Measurements from ENCODE around the gene SFXN3.
A peak's percentile ranks its signal among the peaks of the same experiment; 100 is the strongest.

SFXN3 gene

GRCh38 chr10:101036726-101037125 lies 5.7 kb downstream of the SFXN3 start:
- no peak for DNase-seq

DNA sequence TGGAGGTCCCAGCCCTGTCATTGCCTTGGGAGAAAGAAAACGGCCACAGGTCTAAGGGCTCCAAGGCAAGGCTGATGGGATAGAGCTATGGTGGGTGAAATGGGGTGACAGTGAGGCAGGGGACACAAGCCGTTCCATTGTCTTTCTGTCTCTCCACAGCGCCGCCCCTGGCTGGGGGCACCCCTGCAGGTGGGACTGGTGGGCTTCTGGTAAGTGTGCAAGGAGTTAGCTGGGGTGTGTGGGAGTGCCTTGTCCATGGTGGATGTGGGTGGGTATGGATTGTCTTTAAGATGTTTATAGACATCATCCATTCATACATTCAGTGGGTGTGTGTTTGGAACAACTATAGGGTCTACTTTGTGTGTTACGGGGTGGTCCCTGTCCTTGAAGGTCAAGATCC lies 7.5 kb downstream of the SFXN3 start:
- no peak for DNase-seq

- no peak for DNase-seq
Measured at GRCh38 chr10:101040061-101040460, 9.0 kb downstream of the SFXN3 start.

DNA sequence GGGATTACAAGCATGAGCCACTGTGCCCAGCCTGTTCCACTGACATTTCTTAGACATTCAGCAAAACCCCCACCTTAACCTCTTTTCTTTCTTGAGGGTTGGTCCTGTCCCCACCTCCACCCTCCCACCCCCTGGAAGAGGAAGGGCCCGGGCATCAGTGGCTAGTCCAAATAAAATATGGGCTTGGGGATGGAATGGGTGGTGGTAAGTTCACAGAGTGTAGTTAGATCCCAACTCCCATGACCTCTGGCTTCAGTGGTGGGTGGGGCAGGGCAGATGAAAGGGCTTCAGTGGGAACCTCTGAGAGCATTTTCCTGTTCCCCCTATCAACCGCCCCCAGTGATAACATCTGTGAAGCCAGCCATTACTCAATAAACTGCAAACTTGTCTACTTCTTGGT lies 9.8 kb downstream of the SFXN3 start:
- no peak for DNase-seq

DNA sequence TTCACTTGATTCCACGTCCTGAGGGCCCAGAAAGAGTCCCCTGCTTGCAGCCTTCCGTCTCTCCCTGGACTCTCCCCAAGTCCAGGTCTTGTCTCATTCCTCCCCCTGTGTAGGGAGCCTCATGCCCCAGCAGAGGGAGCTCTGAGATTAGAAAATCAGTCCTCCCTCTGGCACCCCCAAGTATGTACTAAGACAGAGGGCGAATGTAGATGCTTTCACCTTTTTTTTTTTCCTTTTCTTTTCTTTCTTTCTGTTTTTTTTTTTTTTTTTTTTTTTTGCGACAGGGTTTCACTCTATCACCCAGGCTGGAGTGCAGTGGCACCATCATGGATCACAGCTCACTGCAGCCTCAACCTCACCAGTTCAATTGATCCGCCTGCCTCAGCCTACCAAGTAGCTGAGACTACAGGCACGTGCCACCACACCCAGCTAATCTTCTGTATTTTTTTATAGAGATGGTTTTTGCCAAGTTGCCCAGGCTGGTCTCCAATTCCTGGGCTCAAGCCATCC lies 10.3 kb downstream of the SFXN3 start:
- peak; percentile 88 for DNase-seq

- no peak for DNase-seq
Measured at GRCh38 chr10:101042118-101042517, 11.1 kb downstream of the SFXN3 start.

GRCh38 chr10:101042667-101043362 lies 11.8 kb downstream of the SFXN3 start:
- peak; percentile 89 for DNase-seq

- DNase-seq = no peak
Measured at GRCh38 chr10:101043363-101043707, 12.3 kb downstream of the SFXN3 start.

DNA sequence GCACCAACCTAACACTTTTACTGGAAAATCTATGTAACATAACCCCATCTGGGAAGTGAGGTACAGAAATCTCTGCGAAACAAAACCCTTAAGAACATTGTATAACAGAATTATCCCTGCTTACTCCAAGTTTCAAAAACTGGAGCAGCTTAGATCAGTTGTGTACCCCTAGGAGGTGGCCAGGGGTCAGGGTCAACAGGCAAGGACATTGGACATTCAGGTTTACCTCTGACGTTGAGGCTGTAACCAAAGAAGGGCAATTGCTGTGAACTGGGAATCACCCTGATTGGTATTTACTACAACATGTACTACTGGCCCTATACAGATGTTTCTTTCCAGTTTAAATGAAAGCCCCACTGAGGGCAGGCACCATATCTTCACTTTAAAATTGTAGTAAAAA lies 13.1 kb downstream of the SFXN3 start:
- DNase-seq = no peak

DNA sequence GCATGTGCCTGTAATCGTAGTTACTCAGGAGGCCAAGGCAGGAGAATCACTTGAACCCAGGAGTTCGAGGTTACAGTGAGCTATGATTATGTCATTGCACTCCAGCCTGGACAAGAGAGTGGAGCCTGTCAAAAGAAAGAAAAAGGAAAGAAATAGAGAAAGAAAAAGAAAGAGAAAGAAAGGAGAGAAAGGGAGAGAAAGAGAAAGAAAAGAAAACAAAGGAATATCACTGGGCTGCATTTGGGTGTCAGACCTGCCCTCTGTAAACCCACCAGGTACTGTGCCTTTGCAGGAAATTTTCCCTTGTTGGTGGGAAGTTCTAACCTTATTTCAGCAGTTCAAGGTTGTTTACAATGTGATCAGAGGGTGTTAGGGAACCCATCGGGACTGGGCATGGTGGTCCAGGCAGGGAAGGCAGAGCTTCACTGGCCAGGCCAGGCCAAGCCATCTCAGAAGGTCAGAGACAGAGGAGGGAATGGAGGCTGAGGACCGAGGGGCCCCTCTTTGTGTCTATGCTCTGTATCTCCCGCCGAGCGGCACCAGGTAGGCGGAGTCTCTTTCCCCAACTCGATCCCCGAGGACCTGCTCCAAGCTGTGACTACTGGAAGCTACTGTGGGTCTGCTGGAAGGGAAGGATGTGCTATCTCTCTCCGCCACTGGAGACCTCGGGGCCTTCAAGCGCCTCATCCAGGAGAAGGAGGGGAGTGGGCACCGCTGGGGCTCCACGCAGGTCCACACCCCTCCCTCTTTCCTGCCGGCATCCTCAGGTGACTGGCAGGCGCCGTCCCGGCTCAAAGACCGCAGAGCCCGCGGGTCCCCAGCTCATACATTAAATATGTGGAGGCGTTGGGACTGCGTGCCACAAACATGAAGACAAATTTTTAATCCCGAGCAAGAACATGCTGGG lies 15.6 kb downstream of the SFXN3 start:
- no peak for DNase-seq

GRCh38 chr10:101047268-101047667 lies 16.2 kb downstream of the SFXN3 start:
- DNase-seq = no peak

- DNase-seq = no peak
Measured at GRCh38 chr10:101047961-101048892, 17.2 kb downstream of the SFXN3 start.

DNA sequence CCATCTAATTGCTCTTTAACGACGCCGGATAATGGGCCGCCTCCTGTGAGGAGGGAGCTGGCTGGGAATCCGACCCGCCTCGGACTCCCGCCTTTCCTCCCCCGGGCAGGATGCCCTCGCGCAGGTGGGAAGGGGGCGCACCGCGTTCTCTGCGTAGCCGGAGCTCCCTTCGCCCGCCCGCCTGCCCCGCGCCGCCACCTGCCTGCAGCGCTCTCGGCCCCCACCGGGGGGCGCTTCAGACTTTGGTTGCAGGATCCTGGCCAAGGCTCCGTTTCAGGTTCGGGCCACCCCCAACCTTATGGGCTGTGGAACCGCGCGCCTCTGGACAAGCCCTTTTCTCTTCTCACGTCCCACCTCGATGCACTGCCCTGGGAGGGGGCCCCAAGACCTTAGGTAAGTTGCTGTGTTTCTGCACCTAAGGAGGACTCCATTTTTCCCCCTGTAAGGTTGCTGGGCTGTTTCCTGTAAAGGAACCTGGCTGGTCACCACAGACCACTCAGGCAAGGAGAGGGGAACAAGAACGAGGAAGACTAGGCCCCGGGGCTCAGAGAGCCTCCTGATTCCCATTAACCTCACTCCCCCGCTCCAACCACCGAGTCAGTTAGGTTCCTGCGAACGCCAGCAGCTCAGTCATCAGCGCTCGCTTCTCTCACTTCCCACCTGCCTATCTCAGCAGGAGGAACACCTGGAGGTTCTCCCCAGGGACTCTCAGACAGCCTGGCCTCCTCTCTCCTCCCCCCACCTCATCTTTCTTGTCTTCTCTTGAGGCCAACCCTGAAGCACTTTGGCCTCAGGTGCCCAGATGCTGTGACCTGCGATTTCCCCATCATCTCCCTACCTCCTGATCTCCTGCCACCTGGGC lies 19.4 kb downstream of the SFXN3 start:
- peak; percentile 80 for DNase-seq

- no peak for DNase-seq
Measured at GRCh38 chr10:101052285-101052684, 21.3 kb downstream of the SFXN3 start.

- no peak for DNase-seq
Measured at GRCh38 chr10:101053516-101053915, 22.5 kb downstream of the SFXN3 start.

DNA sequence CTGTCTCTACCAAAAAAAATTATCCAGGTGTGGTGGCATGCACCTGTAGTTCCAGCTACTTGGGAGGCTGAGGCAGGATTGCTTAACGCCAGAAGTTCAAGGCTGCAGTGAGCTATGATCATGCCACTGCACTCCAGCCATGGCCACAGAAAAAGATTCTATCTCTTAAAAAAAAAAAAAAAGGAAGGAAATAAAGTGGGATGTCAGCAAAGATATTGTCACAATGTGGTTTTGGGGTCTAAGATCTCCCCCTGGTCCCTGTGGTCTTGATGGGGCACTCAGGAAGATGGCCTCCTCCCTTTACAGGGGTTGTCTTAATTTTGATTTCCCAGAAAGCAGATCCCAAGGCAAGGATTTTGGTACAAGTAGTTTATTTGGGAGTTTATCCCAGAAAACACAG lies 23.3 kb downstream of the SFXN3 start:
- no peak for DNase-seq

DNA sequence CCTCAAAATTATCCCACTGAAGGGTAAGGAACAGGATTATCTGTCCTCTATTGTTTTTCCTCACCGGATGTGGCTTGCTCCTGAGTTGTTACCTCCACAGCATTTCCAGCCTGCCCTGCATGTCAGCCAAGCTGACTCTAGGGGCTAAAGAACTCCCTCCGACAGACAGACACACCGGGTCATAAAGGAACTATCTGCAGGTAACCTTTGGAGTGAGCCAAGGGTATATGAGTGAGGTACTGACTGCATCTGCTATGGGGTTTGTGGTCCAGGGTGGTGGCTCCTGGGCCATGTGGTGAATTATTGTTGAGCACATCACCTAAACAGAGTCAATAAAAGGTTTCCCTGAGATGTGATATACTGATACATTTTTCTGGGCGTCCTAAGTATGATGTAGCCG lies 23.8 kb downstream of the SFXN3 start:
- no peak for DNase-seq

- no peak for DNase-seq
Measured at GRCh38 chr10:101055411-101055810, 24.4 kb downstream of the SFXN3 start.

- DNase-seq = no peak
Measured at GRCh38 chr10:101056365-101057151, 25.5 kb downstream of the SFXN3 start.

DNA sequence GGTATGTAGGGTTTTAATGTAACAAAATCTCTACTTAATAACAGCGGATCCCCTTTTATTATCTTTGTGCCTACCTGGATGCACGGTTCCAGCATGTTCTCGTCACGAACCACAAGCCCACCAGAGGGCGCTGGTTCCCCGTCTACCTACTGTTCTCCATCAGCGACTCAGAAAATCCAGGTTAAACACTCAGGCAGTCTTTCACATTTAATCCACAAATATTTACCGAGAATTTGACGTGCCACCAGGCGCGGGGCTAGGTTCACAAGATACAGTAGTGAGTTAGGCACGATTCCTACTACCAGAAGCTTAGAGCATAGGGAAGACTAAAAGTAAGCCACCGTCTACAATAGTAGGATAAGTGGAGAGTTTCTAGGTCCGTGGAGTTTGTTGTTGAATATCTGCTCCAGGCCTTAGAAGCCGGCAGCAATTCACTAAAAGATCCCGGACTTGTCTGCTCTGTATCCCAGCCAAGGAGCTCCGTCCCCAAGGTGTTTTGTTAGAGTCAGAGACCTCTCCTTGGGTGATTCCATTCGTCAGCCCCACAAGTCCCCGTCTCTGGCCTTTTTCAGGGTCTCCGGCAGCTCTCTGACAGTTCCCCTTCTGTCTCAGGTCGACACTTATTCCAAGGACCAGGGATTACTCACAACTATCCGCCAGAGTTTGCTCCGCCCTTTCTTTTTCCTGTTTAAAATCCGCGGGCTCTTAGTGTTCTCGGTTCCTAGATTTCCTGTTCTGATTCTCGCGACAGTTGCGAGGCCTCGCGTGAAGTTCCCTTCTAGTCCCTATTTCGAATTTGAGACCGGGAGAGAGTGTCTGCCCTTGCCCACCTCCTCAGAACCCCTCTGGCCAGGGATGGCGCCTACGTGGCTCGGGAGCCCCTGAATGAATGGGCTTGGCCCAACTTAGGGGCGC lies 29.3 kb downstream of the SFXN3 start:
- DNase-seq = peak; percentile 93
